Stimulated activated CD8-positive, alpha-beta memory T cell treated with anti-CD3 and anti-CD28 coated beads, Interleukin-12 subunit alpha, Interleukin-12 subunit beta, amount 100 ng/mL, for 4 hours (primary cell): Measurements from ENCODE around the gene FGF23.

Source experiments
- DNase-seq: peaks from one replicate; pipeline ENCODE4 v3.0.0-alpha.2; 2020; ENCODE audit warnings: low read depth

The FGF23 gene

GRCh38 chr12:4383304-4383865 lies 3.9 kb upstream of the FGF23 start:
- no peak for DNase-seq

- DNase-seq, result no peak
Measured at GRCh38 chr12:4380332-4380731, 820 bp upstream of the FGF23 start.

GRCh38 chr12:4378772-4379171 lies 740 bp downstream of the FGF23 start:
- no peak for DNase-seq

GRCh38 chr12:4375449-4375848 lies 4.1 kb downstream of the FGF23 start:
- no peak for DNase-seq

GRCh38 chr12:4372653-4373052 lies 6.9 kb downstream of the FGF23 start:
- DNase-seq, result no peak

GRCh38 chr12:4370265-4370664 lies 9.2 kb downstream of the FGF23 start:
- no peak for DNase-seq

GRCh38 chr12:4369548-4369947 lies 10.0 kb downstream of the FGF23 start:
- no peak for DNase-seq

- no peak for DNase-seq
Measured at GRCh38 chr12:4366090-4366489, 13.4 kb downstream of the FGF23 start.

- DNase-seq, result peak; percentile 4
Measured at GRCh38 chr12:4356041-4356327, 23.5 kb downstream of the FGF23 start.

- DNase-seq, result no peak
Measured at GRCh38 chr12:4355156-4356040, 24.1 kb downstream of the FGF23 start.

GRCh38 chr12:4353785-4354208 lies 25.7 kb downstream of the FGF23 start:
- DNase-seq, result peak; percentile 4

- DNase-seq, result no peak
Measured at GRCh38 chr12:4346931-4347330, 32.6 kb downstream of the FGF23 start.

GRCh38 chr12:4331842-4332241 lies 47.7 kb downstream of the FGF23 start:
- DNase-seq, result no peak

- DNase-seq, result no peak
Measured at GRCh38 chr12:4331221-4331620, 48.3 kb downstream of the FGF23 start.

- no peak for DNase-seq
Measured at GRCh38 chr12:4330203-4330602, 49.3 kb downstream of the FGF23 start.

- DNase-seq, result no peak
Measured at GRCh38 chr12:4327293-4327692, 52.2 kb downstream of the FGF23 start.

- no peak for DNase-seq
Measured at GRCh38 chr12:4325966-4326365, 53.5 kb downstream of the FGF23 start.

- DNase-seq, result no peak
Measured at GRCh38 chr12:4324366-4324765, 55.1 kb downstream of the FGF23 start.

- no peak for DNase-seq
Measured at GRCh38 chr12:4323396-4323795, 56.1 kb downstream of the FGF23 start.

- DNase-seq, result no peak
Measured at GRCh38 chr12:4322726-4323125, 56.8 kb downstream of the FGF23 start.

GRCh38 chr12:4320853-4321701 lies 58.4 kb downstream of the FGF23 start, which contains the start of gene TIGAR:
TSS of gene TIGAR (plus strand) at chr12:4321213. CDS start at chr12:4321272, 59 bp downstream.
- peak; percentile 89 for DNase-seq

GRCh38 chr12:4320497-4320852 lies 59.0 kb downstream of the FGF23 start:
- no peak for DNase-seq
